ENCODE measurements around the gene FFAR1. TPM values are rescaled to one million over a fixed set of nuclear protein-coding genes. Genes with fewer than 3 reads are reported as not detected.

Gene FFAR1
- total and polyA plus RNA-seq, 2 experiments from 2014 or later: not detected

DNA sequence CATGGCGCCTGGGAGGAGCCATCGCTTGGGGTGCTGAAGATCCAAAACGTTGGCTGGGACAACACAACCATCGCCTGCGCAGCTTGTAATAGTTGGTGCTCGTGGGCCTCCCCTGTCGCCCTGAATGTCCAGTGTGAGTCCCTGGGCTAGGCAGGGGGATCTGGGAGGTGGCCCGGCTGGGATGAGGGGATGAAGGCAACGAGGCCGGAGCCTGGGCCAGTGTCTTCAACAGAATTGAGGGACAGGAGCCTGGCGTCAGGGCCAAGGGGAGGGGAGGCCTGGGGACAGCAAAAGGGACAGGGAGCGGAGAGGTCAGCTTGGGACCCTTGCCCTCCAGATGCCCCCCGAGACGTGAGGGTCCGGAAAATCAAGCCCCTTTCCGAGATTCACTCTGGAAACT, 6.7 kb upstream of the FFAR1 start (continued):
- TF ChIP-seq ETS1 (IDR thresholded peaks at IDR 0.05) (no peak), JUNB (IDR thresholded peaks at IDR 0.05; ENCODE audit: unreplicated experiment) (no peak), POLR2AphosphoS5 (IDR thresholded peaks at IDR 0.05; ENCODE audit: low read depth) (no peak), EZH2 (IDR thresholded peaks at IDR 0.05; ENCODE audit: low read depth, unreplicated experiment) (no peak), NANOG (IDR thresholded peaks at IDR 0.05; ENCODE audit: borderline replicate concordance) (no peak)

- H3K9me2 ChIP-seq (ENCODE audit: insufficient read depth): no peaks in the 10 kb centered on the region
- ATAC-seq (no peak), DNase-seq (ENCODE audit: low spot score) (no peak)
- H3K79me2 ChIP-seq (replicated peaks; ENCODE audit: insufficient read depth): no peaks in the 10 kb centered on the region
- no peaks in the 10 kb centered on the region for H4K20me1 ChIP-seq (replicated peaks; ENCODE audit: insufficient read depth)
- no peaks in the 10 kb centered on the region for H3K4me1 ChIP-seq (ENCODE audit: insufficient read depth)
- no peak overlapping the region for H2AFZ ChIP-seq
- no peak overlapping the region for H3K4me2 ChIP-seq
- no peak overlapping the region for H3K27ac ChIP-seq (ENCODE audit: low read depth)
- no peaks in the 10 kb centered on the region for H3K36me3 ChIP-seq (ENCODE audit: insufficient read depth)
- no peaks in the 10 kb centered on the region for H3K27me3 ChIP-seq (ENCODE audit: insufficient read depth)
- Mint-ChIP-seq H3K27me3 (ENCODE audit: insufficient read depth, low read depth, poor library complexity) (peaks cover 4% of the 10 kb centered on the region), H3K4me1 (0 out of 3 replicates have a peak, but pooled peaks cover 2% of the 10 kb centered on the region), H3K9me3 (no peaks in the 10 kb centered on the region), H3K27ac (no peak overlapping the region), H3K4me3 (no peak overlapping the region), H3K36me3 (ENCODE audit: low read depth) (no peaks in the 10 kb centered on the region)
- H3K4me3 ChIP-seq: no peak overlapping the region
- H3F3A ChIP-seq (replicated peaks; ENCODE audit: low read depth): no peaks in the 10 kb centered on the region
- TF ChIP-seq STAT1 (IDR thresholded peaks at IDR 0.05; ENCODE audit: unreplicated experiment) (no peak), ZNF462 (CRISPR knock-in tag; IDR thresholded peaks at IDR 0.05) (no peak), ZNF114 (CRISPR knock-in tag; IDR thresholded peaks at IDR 0.05) (no peak), CREB1 (CRISPR knock-in tag; IDR thresholded peaks at IDR 0.05; ENCODE audit: low read depth) (no peak), EZH2 (IDR thresholded peaks at IDR 0.05; ENCODE audit: low read depth, unreplicated experiment) (no peak), ETS1 (IDR thresholded peaks at IDR 0.05) (no peak), POLR2AphosphoS5 (IDR thresholded peaks at IDR 0.05; ENCODE audit: low read depth) (no peak)
- TF ChIP-seq, protein P1, sequence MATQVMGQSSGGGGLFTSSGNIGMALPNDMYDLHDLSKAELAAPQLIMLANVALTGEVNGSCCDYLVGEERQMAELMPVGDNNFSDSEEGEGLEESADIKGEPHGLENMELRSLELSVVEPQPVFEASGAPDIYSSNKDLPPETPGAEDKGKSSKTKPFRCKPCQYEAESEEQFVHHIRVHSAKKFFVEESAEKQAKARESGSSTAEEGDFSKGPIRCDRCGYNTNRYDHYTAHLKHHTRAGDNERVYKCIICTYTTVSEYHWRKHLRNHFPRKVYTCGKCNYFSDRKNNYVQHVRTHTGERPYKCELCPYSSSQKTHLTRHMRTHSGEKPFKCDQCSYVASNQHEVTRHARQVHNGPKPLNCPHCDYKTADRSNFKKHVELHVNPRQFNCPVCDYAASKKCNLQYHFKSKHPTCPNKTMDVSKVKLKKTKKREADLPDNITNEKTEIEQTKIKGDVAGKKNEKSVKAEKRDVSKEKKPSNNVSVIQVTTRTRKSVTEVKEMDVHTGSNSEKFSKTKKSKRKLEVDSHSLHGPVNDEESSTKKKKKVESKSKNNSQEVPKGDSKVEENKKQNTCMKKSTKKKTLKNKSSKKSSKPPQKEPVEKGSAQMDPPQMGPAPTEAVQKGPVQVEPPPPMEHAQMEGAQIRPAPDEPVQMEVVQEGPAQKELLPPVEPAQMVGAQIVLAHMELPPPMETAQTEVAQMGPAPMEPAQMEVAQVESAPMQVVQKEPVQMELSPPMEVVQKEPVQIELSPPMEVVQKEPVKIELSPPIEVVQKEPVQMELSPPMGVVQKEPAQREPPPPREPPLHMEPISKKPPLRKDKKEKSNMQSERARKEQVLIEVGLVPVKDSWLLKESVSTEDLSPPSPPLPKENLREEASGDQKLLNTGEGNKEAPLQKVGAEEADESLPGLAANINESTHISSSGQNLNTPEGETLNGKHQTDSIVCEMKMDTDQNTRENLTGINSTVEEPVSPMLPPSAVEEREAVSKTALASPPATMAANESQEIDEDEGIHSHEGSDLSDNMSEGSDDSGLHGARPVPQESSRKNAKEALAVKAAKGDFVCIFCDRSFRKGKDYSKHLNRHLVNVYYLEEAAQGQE (IDR thresholded peaks at IDR 0.05; ENCODE audit: unreplicated experiment): no peak
Measured at GRCh38 chr19:35341565-35342225, 6.0 kb upstream of the FFAR1 start.
